Central memory CD4-positive, alpha-beta T cell (primary cell): ENCODE measurements around the gene JAM3.

ENCODE experiments used
- DNase-seq: peaks from one replicate; pipeline ENCODE4 v3.0.0; 2022

Gene JAM3

DNA sequence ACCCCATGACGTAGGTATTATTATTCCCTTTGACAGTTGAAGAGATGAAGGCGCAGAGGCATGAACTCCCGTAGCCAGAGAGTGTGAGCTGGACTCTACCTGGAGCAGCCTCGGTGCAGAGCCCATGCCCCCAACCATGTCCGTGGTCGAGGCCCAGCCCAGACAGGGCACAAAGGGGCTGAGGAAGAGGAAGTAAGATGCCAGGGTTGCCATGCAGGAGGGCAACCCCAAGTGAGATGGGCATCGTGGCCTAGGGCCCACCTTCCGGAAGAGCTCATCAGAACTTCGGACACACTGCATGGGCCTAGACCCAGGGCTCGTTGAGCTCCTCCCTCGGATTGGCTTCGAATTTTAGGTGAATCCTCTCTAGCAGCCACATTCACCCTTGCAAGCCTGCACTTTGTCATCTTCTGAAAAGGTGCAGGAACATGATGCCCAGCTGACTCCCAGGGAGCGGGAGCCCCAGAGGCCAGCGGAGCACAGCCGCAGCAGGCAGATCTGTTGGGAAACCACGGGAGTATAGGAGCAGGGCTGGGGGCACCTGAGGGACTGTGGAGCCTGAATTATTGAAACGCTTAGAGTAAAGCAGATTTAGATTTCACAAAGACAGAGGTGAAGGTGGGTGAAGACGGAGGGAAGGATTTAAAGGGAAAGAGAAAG lies 29.0 kb upstream of the JAM3 start:
- DNase-seq: no peak

DNA sequence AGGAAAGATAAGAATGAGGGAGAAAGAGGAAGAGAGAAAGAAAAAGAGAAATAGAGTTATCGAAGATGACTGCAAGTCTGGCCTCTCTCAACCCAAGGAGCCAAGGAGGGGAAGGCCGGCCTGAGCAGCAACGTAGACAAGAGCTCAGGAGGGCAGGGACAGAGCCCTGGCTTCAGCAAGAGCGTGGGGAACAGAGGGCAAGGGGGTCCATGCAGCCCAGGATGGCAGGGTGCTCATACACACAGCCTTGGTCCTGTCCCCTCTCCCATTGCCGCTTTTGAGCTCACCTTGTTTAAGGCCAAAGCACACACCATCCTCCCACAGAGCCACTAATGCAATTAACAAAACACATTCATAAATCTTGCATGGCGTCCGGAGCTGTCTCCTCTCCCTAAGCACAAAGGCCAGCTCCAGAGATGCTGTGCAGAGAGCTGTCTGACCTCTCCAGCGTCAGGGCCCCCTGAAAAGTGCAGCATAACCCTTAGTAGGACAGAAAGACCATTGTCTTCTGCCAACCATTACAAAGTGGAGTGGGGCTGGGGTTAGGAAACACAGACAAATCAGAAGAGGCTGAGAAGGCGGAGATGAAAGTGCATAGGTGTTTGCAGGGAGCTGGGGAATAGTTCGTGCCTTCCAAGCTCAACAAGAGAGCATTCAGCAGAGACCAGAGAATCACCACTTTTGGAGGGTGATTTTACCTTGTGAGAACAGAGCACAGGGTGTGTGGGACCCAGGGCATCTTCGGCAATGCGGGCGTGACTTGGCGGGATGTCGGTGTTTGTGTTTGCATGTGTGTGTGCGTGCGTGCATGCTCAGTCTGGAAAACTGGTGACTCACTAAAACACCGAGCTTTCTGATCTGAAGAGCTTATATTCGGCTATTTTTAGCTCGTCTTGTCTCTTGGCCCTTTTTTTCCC lies 28.2 kb upstream of the JAM3 start:
- no peak for DNase-seq

DNA sequence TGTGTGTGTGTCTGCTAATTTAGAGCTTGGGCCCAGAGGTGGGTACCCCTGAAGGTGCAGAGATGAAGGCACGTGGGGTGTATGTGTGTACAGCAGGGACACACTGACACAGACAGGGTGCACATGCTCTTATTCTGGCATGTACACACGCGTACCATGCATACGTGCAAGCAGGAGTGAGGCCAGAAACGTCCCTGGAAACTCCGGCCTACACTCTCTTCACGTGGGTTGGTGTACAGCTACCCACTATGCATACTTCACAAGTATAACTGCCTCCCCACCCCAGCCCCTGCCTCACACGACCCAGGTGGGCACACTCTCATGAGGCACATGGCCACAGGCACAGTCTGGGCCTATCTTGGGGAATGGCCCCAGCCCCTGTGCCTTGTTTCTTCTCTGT lies 27.5 kb upstream of the JAM3 start:
- no peak for DNase-seq

DNA sequence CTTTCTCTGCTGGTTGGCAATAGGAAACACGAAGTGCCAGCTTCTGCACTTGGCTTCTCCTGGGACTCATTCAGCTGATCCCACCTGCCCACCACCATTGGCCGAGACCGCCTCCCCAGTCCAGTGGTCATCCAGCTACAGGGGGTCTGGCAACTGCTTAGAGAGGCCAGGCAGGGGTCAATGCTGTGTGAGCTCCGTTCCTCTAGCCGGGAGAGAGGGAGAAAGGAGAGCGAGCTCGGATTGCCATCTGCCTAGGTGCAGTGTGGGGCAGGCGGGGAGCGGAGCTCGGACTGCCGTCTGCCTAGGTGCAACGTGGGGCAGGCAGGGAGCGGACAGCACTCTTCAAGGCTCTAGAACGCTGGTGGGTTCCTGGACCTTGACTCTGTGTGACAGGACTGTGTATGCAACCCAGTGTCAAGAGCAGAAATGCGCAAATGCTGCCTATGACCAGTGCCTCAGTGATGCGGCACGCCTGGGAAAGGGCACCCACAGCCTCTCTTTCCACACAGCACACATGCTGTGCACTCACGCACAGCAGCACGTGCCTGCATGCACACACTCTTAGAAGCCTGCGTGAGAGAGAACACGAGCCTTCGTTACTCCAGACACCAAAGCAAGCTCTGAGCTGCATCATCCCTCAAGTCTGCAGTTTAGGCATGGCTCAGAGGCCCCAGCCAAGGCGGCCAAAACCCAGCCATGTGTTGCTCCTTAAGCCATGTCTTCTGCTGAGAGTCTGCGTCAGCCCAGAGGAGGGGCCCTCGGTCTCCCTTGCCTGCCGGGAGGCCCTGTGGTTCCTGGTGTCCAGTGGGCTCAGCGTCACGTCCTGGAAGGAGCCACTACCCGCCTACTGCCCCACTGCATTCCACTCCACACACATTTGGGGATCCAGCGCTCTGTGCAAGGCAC lies 26.8 kb upstream of the JAM3 start:
- no peak for DNase-seq

DNA sequence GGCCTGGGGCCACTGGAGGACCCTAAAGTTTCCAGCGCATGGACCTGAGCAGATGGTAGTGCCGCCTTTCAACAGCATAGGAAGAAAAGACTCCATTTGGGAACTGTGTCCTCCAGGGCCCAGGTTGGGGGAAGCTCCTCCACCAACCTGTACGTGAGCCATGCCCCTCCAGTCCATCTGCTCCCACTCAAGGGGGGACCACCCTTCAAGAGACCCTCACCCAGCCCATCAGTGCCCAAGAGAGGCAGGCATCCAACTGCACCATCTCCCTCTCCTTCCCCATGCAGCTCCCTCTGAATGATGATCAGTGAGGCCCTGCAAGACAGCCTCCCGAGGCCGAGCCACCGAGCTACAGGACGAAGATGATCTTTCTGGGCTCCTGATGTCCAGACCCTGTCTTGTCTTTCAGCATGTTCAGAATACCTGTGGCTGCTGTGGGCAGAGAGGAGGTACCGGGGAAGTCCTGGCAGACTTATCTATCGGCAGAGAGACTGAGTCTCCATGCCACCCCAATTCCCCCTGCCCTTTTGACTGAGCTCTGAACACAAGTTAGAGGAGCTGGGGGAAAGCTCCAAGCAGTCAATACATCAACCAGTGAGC lies 25.0 kb upstream of the JAM3 start:
- DNase-seq: no peak

DNA sequence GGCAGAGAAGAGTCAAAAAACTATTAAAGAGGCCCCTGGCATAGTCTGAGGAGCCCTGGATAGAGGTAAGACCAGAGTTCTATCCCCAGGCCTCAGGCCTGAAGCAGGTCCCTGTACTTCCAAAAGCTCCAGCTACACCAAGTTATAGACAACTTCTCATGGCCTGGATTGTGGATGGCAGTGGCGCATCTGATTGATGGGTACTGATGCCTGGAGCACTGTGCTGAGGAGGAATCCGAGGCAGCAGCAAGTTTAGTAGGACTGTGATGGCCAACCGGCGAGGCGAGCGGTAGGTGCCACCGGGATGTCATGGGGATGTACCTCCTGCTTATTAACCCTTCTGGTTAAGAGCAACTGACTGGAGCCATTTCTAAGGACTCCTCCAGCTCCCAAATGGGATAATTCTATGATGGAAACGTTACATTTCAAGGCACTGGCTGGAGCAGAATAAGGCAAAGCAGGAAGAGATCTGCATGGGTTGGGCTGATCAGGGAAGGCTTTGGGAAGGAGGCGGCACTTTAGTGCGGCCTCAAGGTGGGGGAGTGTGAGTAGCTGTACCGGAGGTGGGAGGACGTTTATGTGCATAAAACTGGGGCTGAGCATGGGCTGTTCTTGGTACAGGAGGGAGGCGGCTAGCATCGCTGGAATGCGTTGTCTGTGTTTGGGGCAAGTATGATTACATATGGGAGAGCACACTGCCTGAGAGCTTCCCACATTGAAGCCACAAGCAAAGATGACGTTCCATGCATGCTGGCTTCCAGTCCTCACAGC lies 24.2 kb upstream of the JAM3 start:
- DNase-seq: no peak

DNA sequence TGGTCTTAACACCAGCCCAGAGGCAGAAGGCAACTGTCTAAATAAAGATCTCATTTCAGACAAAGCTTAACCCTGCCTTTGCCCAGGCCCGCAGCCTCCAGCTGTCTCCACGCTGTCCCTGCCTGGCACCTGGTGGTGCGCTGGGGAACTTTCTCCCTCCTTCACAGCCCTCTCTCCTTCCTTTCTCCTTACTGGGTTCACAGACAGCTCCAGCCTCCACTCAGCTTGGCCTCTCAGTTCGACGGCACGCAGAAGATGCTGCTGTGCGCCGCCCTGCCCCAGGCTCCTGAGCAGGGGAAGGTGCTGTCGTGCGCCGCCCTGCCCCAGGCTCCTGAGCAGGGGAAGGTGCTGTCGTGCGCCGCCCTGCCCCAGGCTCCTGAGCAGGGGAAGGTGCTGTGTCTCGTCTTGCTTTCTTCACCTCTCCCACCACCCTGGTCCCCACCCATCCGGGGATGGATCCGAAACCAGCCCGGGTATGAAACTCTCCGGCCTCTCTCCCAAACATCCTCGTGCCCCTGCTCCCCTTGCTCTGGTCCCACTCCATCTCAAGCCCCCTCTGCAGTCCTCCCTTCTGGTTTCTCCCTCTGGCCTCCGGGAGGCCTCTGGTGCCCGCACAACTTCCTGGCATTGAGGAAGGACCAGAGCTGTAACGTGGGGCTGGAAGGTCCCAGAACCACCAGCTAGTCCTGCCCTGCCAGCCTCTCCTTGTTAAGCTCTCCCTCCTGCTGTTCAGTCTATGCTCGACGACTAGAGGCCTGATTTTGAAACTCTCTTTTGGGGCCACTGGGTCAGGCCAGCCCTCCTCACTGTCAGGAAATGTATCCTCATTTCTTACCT lies 22.9 kb upstream of the JAM3 start:
- no peak for DNase-seq

DNA sequence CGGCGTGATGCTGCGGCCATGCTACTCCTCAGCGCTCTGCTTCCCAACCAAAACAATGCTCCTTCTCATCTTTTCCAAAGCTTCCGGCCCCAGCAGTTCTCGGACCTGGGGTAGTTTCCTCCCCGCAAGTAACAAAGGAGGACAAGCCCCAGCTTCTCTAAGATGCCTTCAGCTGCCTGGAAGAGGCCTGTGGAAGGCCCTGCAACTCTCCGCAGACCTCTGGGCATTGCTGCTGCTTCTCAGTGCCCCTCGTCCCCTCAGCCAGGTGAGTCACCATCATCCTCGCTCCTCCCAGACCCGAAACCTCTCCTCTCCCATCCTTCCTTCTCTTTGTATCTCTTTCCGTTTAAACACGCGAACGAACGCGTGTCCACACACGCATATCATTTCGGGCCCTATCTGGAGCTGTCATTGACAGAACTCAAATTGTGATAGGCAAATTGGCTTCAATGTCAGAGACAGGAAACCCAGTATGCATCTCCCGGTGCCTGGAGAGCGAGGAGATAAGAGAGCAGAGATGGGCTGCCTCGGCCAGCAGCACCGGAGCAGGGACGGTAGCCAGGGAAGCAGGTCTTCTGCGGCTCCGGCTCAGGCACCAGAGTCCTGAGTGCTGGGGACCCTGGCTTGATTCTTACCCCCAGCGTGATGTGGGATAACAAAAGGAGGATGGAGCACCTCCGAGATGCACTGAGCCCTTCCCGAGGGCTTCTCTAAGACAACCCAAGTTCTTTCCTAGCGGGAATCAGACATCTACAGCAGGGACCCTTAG lies 22.0 kb upstream of the JAM3 start:
- DNase-seq: no peak

DNA sequence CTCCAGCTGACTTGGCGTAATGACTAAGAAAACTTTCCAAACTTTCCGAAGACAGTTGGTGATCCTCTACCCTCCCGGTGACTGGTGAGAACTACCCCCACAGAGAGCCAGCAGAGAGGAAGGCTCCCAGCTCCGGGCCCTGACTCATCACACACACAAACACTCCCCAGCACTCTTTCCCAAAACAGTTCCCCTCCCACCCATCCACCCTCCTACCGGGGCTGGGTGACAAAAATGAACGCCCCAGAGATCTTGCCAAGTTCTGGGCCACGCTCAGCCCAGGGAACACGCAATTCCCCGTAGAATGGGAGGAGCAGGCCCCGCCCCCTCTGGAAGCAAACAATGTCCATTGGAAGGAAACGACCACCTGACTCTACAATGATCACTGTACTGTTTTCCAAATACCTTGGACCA lies 21.3 kb upstream of the JAM3 start:
- DNase-seq: no peak

DNA sequence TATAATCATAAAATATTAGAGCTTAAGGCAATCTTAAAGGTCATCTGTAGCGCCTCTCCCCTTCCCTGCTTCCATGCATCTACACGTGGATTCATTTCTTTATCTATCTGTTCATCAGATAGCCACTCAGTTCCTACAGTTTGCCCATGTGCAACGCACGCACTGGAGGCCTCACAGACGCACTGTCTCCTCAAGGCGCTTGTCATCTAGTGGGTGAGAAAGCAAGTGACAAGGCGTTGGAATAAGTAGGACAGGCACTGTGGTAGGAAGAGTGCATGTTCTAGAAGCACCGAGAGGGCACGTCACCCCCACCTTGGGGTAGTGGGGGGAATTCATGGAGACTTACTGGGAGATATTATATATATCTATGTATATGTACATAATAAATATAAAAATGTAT lies 20.8 kb upstream of the JAM3 start:
- no peak for DNase-seq

DNA sequence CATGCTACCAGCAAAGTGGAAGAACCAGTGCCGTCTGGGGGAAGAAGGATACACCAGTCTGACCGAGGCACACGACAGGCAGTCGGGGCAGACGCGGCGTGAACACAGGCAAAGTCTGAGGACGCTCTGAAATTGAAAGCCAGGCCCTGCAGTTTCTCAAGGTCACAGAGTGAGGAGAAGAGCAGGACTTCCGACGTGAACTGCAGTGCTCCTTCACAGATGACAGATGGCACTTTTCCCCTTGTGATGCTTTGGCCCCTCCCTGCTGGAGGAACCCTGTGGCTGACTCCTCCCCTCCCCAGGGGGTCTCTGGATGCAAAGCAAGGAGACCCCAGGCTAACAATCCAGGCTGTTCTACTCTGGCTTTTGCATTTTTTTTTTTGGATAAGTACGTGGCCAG lies 19.6 kb upstream of the JAM3 start:
- no peak for DNase-seq

DNA sequence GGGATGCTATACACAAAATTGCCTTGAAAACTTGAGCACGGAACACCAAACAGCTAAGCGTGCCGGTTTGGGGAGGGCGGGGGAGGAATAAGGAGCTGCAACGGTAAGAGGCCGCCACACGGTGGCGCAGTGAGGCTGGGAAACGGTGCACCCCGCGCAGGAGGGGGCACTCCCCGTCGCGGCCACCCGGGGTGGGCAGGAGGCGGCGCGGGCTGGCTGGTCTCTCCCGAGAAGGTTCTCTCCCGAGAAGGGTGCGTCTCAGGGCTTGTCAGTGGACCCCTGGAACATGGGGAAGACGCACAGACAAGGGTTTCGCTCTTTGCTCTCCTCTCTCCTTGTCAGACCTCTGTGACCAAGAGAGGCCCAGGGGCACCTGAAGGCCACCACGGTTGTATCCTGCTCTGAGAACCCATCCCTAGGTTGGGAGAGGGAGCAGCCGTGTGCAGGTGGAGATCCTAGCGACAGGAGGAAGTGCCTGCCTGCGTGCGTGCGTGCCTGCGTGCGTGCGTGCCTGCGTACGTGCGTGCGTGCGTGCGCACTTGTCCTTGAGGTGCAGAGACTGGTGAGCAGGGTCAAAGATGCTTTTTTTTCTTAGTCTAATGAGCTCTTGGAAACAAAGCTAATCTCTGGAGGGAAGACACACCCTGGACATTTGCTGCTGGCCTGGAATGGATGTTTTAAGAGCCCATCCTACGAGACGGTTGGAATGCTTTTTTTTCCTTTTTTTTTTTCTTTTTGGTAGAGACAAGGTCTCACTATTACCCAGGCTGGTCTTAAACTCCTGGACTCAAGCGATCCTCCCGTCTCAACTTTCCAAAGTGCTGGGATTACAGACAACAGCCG lies 18.1 kb upstream of the JAM3 start:
- peak; percentile 62 for DNase-seq

DNA sequence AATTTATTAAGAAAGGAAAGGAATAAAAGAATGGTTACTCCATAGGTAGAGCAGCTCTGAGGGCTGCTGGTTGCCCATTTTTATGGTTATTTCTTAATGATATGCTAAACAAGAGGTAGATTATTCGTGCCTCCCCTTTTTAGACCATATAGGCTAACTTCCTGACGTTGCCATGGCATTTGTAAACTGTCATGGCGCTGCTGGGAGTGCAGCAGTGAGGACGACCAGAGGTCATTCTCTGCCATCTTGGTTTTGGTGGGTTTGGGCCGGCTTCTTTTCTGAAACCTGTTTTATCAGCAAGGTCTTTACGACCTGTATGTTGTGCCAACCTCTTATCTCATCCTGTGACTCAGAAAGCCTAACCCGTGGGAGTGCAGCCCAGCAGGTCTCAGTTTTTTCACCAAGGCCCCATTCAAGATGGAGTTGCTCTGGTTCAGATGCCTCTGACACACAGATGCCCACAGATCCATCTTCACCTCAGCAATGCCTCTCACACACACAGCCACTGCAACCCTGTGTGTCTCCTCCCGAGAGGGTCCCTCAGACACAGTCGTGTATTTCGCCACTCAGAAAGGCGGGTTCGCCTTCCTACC lies 16.4 kb upstream of the JAM3 start:
- DNase-seq: no peak

DNA sequence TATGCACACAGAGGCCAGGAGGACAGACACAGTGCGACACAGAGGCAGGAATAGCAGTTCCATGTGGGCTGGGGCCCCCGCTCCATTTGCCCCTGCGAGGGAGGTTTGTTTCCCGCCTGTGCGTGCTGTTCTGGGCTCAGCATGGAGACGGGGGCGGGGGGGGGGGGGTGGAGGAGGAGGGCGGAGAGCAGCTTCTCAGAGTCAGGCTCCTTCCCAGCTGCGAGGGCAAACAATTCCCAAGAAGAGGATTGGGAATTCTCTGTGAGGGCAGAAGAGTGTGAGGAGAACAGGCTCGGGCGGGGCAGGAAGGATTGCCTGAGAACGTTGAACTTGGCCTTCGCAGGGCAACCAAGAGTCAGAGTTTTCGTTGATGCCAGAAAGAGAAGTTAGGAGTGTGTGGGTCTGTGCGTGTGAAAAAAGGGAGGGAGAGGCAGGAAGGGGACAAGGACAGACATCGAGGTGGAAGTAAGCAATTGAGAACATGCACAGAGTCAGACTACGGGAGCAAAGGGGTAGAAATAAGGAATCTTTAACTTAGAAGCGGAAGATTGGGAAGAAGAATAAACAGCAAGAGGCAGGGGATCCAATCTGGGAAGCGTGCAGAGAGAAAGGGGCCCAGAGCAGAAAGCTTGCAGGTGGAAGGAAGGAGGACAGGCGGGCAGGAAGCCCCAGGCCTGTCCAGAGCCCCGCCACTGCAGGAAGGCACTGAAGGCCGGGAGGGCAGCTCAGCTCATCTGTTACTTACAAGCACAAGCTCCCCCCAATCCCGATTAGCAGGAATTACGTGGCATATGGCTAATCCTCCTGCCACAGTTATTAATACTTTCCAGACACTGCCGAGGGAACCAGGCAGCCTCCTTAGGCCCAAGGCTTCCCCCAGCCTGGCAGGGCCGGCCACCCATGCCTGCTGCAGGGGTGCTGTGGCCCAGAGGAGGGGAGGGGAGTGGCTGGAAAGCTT lies 15.6 kb upstream of the JAM3 start:
- DNase-seq: no peak

DNA sequence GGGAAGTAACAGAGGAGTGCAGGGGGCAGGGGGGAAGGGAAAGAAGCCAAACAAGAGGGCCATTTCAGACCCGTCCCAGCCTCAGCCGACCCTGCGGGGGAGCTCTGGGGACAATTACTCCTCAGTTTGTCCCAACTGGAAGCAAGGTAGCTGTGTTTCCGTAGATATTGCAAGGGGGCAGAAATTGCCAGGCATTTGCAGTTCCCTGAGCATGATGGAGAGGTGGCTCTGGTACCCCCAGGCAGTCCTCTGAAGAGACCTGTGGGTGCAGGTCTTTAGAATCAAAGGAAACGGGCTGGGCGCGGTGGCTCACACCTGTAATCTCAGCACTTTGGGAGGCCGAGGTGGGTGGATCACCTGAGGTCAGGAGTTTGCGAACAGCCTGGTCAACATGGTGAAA lies 13.8 kb upstream of the JAM3 start:
- no peak for DNase-seq

DNA sequence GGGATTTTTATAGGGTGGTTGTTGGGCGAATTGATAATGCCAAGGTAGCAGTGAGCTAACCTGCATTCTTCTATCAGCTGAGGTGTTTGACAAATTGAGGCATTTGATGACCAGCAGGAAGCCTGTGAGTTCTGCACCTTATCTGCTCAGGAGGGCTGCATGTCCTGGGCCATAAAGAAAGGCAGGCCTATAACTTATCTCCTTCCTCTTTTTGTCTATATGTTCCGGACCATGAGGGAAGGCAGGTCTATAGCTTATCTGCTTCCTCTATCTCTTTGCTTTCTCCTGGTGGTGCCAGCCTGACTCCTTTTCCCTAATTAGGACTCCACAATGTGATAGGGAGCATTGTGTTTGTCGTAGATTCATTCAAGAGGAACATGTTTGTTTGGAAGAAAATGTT lies 8.6 kb upstream of the JAM3 start:
- DNase-seq: no peak

DNA sequence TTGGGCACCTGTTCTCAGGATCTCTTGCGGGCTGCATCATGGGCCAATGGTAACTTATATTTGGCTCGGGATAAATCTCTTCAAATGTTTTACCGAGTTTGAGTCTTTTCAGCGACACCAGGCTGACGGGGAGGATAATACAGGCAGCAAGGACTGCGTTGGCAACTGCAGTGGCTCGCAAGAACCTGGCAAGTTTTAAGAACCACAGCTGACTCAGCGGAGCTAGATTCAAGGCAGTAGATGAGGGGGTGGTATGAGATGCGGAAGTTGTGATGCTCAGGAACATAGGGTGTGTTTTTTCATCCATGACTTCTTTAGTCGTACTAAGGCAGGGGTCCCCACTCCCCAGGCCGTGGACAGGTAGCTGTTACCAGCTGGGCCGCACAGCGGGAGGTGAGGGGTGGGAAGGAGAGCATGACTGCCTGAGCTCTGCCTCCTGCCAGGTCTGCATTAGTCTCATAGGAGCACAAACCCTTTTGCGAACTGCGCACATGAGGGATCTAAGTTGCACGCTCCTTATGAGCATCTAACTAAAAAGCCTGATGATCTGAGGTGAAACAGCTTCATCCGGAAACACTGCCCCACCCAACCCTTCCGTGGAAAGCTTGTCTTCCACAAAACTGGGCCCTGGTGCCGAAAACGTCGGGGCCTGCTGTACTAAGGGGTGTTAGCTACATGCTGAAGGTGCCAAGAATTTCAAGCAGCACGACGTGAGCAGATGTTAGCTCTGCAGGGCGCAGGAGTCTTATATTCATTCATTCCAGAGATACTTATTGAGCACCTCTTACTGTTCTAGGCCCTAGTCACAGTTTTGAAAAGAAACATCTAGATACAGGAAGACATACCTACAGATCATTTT lies 6.4 kb upstream of the JAM3 start:
- no peak for DNase-seq
